ENCODE measurements around the gene ARTN. TPM values are rescaled to one million over a fixed set of nuclear protein-coding genes. Genes with fewer than 3 reads are reported as not detected.
A peak's percentile ranks its signal among the peaks of the same experiment; 100 is the strongest.

The ARTN gene
- total RNA-seq, 1 donor from 2014 or later = not detected

- no peak overlapping the region for H3K4me3 Mint-ChIP-seq
- no peak for DNase-seq
- no peaks in the 10 kb centered on the region for H3K27me3 Mint-ChIP-seq
- peaks cover 19% of the 10 kb centered on the region for H3K36me3 Mint-ChIP-seq (ENCODE audit: low read depth)
- H3K9me3 Mint-ChIP-seq = no peaks in the 10 kb centered on the region
- intact Hi-C loops (cut with micrococcal nuclease) = no loop called here
- H3K4me1 Mint-ChIP-seq = peaks cover 2% of the 10 kb centered on the region
- H3K27ac Mint-ChIP-seq = no peak overlapping the region
Measured at GRCh38 chr1:43962324-43962723, 28.7 kb downstream of the ARTN start.

GRCh38 chr1:43963006-43963405, 29.4 kb downstream of the ARTN start:
- intact Hi-C loops (cut with micrococcal nuclease) = no loop called here
- no peak overlapping the region for H3K27ac Mint-ChIP-seq
- H3K36me3 Mint-ChIP-seq (ENCODE audit: low read depth) = peaks cover 20% of the 10 kb centered on the region
- no peak overlapping the region for H3K4me3 Mint-ChIP-seq
- H3K4me1 Mint-ChIP-seq = peaks cover 2% of the 10 kb centered on the region
- no peaks in the 10 kb centered on the region for H3K9me3 Mint-ChIP-seq
- no peak for DNase-seq
- no peaks in the 10 kb centered on the region for H3K27me3 Mint-ChIP-seq

- H3K4me3 Mint-ChIP-seq = no peak overlapping the region
- intact Hi-C loops (cut with micrococcal nuclease) = no loop called here
- no peaks in the 10 kb centered on the region for H3K9me3 Mint-ChIP-seq
- DNase-seq = no peak
- no peak overlapping the region for H3K27ac Mint-ChIP-seq
- H3K4me1 Mint-ChIP-seq = peaks cover 2% of the 10 kb centered on the region
- H3K27me3 Mint-ChIP-seq = no peaks in the 10 kb centered on the region
- peaks cover 16% of the 10 kb centered on the region for H3K36me3 Mint-ChIP-seq (ENCODE audit: low read depth)
Measured at GRCh38 chr1:43963890-43964289, 30.3 kb downstream of the ARTN start.

GRCh38 chr1:43965316-43965715, 31.7 kb downstream of the ARTN start:
- H3K36me3 Mint-ChIP-seq (ENCODE audit: low read depth) = peaks cover 14% of the 10 kb centered on the region

GRCh38 chr1:43968348-43968948, 34.8 kb downstream of the ARTN start:
- no peak overlapping the region for H3K27ac Mint-ChIP-seq
- H3K4me1 Mint-ChIP-seq = peaks cover 15% of the 10 kb centered on the region
- peaks cover 22% of the 10 kb centered on the region for H3K36me3 Mint-ChIP-seq (ENCODE audit: low read depth)
- DNase-seq = peak; percentile 84
- H3K9me3 Mint-ChIP-seq = no peaks in the 10 kb centered on the region
- no peak overlapping the region for H3K4me3 Mint-ChIP-seq
- intact Hi-C loops (cut with micrococcal nuclease) = no loop called here
- H3K27me3 Mint-ChIP-seq = no peaks in the 10 kb centered on the region

More at GRCh38 chr1:43965316-43965715, 31.7 kb downstream of the ARTN start:
- DNase-seq = no peak
- intact Hi-C loops (cut with micrococcal nuclease) = no loop called here
- Mint-ChIP-seq H3K4me1 (peaks cover 6% of the 10 kb centered on the region), H3K4me3 (no peak overlapping the region), H3K9me3 (no peaks in the 10 kb centered on the region), H3K27ac (no peak overlapping the region), H3K27me3 (no peaks in the 10 kb centered on the region)

GRCh38 chr1:43969416-43969745, 35.8 kb downstream of the ARTN start:
- H3K4me1 Mint-ChIP-seq = peaks cover 25% of the 10 kb centered on the region
- H3K27me3 Mint-ChIP-seq = no peaks in the 10 kb centered on the region
- no peak for DNase-seq
- no peaks in the 10 kb centered on the region for H3K9me3 Mint-ChIP-seq
- intact Hi-C loops (cut with micrococcal nuclease) = loop anchor here (1.0 kb wide), 1 partner anchor 23 kb away; the partner anchor contains the start of gene IPO13
- peak overlapping the region; percentile 21 for H3K27ac Mint-ChIP-seq
- peak overlapping the region; percentile 98 for H3K4me3 Mint-ChIP-seq
- H3K36me3 Mint-ChIP-seq (ENCODE audit: low read depth) = peaks cover 29% of the 10 kb centered on the region

DNA sequence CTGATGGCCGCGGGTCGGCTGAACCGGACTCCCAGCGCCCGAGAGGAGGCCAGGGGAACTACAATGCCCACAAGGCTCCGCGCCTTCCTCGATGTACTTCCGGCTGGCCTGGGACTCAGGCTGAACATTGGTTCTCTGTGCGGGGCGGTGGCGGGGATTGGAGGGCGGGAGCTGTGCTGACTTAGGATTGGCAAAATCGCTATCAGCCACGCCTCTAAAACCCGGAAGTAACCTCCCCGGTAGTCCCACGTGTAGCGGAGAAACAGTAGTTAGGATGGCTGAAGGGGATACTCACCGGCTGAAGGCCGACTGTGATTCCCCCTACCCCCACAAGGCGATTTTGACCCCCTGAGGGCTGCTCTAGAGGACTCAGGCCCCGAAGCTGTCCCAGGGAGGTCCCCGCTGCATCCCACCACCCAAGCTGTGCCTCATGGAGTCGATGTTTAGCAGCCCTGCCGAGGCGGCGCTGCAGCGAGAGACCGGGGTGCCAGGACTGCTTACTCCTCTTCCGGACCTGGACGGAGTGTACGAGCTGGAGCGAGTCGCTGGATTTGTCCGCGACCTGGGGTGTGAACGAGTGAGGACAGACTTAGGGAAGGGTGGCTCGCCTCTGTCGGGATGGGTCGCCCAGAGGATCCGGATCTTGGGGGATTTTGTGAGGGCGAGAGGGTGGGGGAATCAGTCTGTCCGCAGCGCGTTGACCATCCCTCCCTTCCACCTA, 36.3 kb downstream of the ARTN start, which contains the start of gene DPH2:
TSS of gene DPH2 (plus strand) at position 265 of the 721 bp plus-strand sequence. CDS start at position 431, 166 bp downstream.
- Mint-ChIP-seq H3K27me3 (no peaks in the 10 kb centered on the region), H3K36me3 (ENCODE audit: low read depth) (peaks cover 29% of the 10 kb centered on the region), H3K27ac (peak within 1 kb of the TSS; percentile 88), H3K9me3 (no peaks in the 10 kb centered on the region), H3K4me1 (peaks cover 25% of the 10 kb centered on the region), H3K4me3 (peak within 1 kb of the TSS; percentile 98)
- intact Hi-C loops (cut with micrococcal nuclease) = loop anchor here (1.0 to 10.0 kb wide), 2 partner anchors 24 to 605 kb away; partner anchors contain the start of genes ELOVL1 and IPO13
- DNase-seq = peak; percentile 97

GRCh38 chr1:43970502-43970901, 36.9 kb downstream of the ARTN start:
- H3K27me3 Mint-ChIP-seq = no peaks in the 10 kb centered on the region
- H3K27ac Mint-ChIP-seq = peak overlapping the region; percentile 88
- H3K4me1 Mint-ChIP-seq = peaks cover 25% of the 10 kb centered on the region
- intact Hi-C loops (cut with micrococcal nuclease) = loop anchor here (10.0 kb wide), 1 partner anchor 606 kb away; the partner anchor contains the start of gene ELOVL1
- peaks cover 29% of the 10 kb centered on the region for H3K36me3 Mint-ChIP-seq (ENCODE audit: low read depth)
- DNase-seq = no peak
- peak overlapping the region; percentile 98 for H3K4me3 Mint-ChIP-seq
- H3K9me3 Mint-ChIP-seq = no peaks in the 10 kb centered on the region

DNA sequence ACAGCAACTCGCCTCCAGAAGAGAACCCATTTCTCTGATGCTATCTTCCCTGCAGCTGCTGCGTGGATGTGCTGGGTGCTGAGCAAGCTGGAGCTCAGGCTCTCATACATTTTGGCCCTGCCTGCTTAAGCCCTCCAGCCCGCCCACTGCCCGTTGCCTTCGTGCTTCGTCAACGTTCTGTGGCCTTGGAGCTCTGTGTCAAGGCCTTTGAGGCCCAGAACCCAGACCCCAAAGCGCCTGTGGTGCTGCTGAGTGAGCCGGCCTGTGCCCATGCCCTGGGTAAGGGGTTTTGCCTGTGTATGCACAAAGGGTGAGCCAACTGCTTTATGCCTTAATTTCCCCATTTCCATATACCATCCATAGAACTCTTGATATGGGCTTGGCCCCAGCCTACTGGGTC, 37.3 kb downstream of the ARTN start:
- Mint-ChIP-seq H3K4me1 (peaks cover 28% of the 10 kb centered on the region), H3K9me3 (no peaks in the 10 kb centered on the region), H3K4me3 (peak overlapping the region; percentile 98), H3K27ac (peak overlapping the region; percentile 88), H3K27me3 (no peaks in the 10 kb centered on the region), H3K36me3 (ENCODE audit: low read depth) (peaks cover 31% of the 10 kb centered on the region)
- no peak for DNase-seq
- intact Hi-C loops (cut with micrococcal nuclease) = loop anchor here (10.0 kb wide), 1 partner anchor 606 kb away; the partner anchor contains the start of gene ELOVL1

DNA sequence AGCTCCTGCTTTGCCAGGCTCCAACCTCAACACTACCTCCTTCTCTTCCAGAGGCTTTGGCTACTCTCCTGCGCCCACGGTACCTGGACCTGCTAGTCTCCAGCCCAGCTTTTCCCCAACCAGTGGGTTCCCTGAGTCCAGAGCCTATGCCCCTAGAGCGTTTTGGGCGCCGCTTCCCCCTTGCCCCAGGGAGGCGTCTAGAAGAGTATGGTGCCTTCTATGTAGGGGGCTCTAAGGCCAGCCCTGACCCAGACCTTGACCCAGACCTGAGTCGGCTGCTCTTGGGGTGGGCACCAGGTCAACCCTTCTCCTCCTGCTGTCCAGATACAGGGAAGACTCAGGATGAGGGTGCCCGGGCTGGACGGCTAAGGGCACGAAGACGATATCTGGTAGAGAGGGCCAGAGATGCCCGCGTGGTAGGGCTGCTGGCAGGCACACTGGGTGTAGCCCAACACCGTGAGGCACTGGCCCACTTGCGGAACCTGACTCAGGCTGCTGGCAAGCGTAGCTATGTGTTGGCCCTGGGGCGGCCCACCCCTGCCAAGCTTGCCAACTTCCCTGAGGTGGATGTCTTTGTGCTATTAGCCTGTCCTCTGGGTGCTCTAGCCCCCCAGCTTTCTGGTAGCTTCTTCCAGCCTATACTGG, 37.9 kb downstream of the ARTN start:
- H3K36me3 Mint-ChIP-seq (ENCODE audit: low read depth) = peaks cover 35% of the 10 kb centered on the region
- H3K27ac Mint-ChIP-seq = no peak overlapping the region
- no peaks in the 10 kb centered on the region for H3K27me3 Mint-ChIP-seq
- peak overlapping the region; percentile 98 for H3K4me3 Mint-ChIP-seq
- intact Hi-C loops (cut with micrococcal nuclease) = loop anchor here (10.0 kb wide), 1 partner anchor 607 kb away; the partner anchor contains the start of gene ELOVL1
- H3K9me3 Mint-ChIP-seq = no peaks in the 10 kb centered on the region
- peaks cover 33% of the 10 kb centered on the region for H3K4me1 Mint-ChIP-seq
- DNase-seq = no peak

GRCh38 chr1:43973981-43974442, 40.4 kb downstream of the ARTN start:
- Mint-ChIP-seq H3K9me3 (no peaks in the 10 kb centered on the region), H3K27ac (peak overlapping the region; percentile 86), H3K36me3 (ENCODE audit: low read depth) (peaks cover 51% of the 10 kb centered on the region), H3K27me3 (no peaks in the 10 kb centered on the region), H3K4me3 (peak overlapping the region; percentile 91), H3K4me1 (peaks cover 53% of the 10 kb centered on the region)
- intact Hi-C loops (cut with micrococcal nuclease) = loop anchor here (1.0 to 10.0 kb wide), 5 partner anchors 17 to 609 kb away; partner anchors contain the start of genes CCDC24, ELOVL1, IPO13 and SLC6A9
- DNase-seq = no peak

- Mint-ChIP-seq H3K27me3 (no peaks in the 10 kb centered on the region), H3K9me3 (no peaks in the 10 kb centered on the region), H3K36me3 (ENCODE audit: low read depth) (peaks cover 51% of the 10 kb centered on the region), H3K4me3 (peak within 1 kb of the TSS; percentile 91), H3K4me1 (peaks cover 49% of the 10 kb centered on the region), H3K27ac (peak within 1 kb of the TSS; percentile 86)
- DNase-seq = peak; percentile 99
- intact Hi-C loops (cut with micrococcal nuclease) = loop anchor here (1.0 to 10.0 kb wide), 5 partner anchors 17 to 610 kb away; partner anchors contain the start of genes CCDC24, ELOVL1, IPO13 and SLC6A9
Measured at GRCh38 chr1:43974443-43975248, 41.0 kb downstream of the ARTN start, which contains the start of gene ATP6V0B. Gene ATP6V0B (plus strand): TSS chr1:43974960. CDS start chr1:43975041, 81 bp downstream.

Data from activated CD4-positive, alpha-beta T cell treated with anti-CD3 and anti-CD28 coated beads, Interleukin-2, amount 10 ng/mL, durations not matched to agents 24 days and 14 days (primary cell).